GM12892 (cell line): ENCODE data around the gene AFDN.

Experiments used
- POLR2A ChIP-seq: IDR thresholded peaks from 2 replicates; pipeline ENCODE4 v1.6.1; 2011; ENCODE audit warnings: low read depth, low read length, control low read depth
- POLR2AphosphoS5 ChIP-seq: IDR thresholded peaks from 2 replicates; pipeline ENCODE4 v1.6.1; 2011; ENCODE audit warnings: low read depth, low read length, control low read depth

DNA sequence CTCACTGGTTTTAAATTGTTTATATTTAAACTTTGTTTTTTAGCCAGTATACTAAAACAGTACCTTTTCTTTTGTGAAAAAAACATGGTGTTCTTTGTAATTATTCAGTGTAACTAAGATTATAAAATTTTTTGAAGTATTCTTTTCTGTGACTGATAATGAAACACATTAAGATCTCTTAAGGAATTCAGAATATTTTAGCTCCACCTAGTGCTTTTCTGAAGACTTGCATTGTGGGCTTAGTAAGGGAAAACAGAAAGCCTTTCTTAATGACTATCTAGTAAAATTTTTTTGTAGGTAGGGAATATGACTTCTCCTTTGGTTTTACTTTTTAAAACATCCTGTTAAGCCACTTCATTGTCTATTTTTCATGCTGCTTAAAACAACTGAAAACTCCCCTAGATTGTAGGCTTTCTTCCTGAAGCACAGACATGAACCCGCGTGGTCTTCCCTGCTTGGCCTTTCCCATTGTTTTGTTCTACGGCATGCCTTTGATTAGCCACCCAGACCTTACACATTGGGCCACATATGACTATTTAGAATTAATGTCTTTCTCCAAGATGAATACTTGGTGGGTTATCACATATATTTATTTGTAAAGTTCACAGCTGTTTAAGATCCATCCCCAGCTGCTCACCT lies 72.1 kb downstream of the AFDN start:
- no peak for TF ChIP-seq POLR2A
- no peak for TF ChIP-seq POLR2AphosphoS5
